ENCODE results near the gene MAP3K19.

The MAP3K19 gene

DNA sequence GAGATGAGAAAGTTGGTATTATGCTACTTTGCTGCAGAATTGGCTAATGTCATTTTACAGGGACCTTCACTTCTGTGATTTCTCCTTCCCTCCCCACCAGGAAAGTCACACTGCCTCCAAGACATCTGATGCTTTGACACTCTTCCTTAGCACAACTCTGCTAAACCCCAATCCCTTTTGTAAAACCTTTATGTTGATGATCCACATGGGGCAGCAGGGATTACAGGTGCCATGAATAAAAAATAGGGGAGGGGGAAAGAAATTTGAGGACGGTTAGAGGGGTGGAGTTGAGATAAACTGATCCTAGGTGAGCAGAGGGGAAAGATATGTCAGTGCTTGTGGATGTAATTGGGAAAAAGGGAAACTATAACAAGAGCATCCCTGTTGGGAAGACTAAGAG is 102.3 kb downstream of the MAP3K19 start (continued):
- no peak for TF ChIP-seq IKZF3 (tag by site-specific recombination; IDR thresholded peaks at IDR 0.05)
- no peak for TF ChIP-seq ZNF324 (tag by site-specific recombination; IDR thresholded peaks at IDR 0.05)
- TF ChIP-seq, protein P1, sequence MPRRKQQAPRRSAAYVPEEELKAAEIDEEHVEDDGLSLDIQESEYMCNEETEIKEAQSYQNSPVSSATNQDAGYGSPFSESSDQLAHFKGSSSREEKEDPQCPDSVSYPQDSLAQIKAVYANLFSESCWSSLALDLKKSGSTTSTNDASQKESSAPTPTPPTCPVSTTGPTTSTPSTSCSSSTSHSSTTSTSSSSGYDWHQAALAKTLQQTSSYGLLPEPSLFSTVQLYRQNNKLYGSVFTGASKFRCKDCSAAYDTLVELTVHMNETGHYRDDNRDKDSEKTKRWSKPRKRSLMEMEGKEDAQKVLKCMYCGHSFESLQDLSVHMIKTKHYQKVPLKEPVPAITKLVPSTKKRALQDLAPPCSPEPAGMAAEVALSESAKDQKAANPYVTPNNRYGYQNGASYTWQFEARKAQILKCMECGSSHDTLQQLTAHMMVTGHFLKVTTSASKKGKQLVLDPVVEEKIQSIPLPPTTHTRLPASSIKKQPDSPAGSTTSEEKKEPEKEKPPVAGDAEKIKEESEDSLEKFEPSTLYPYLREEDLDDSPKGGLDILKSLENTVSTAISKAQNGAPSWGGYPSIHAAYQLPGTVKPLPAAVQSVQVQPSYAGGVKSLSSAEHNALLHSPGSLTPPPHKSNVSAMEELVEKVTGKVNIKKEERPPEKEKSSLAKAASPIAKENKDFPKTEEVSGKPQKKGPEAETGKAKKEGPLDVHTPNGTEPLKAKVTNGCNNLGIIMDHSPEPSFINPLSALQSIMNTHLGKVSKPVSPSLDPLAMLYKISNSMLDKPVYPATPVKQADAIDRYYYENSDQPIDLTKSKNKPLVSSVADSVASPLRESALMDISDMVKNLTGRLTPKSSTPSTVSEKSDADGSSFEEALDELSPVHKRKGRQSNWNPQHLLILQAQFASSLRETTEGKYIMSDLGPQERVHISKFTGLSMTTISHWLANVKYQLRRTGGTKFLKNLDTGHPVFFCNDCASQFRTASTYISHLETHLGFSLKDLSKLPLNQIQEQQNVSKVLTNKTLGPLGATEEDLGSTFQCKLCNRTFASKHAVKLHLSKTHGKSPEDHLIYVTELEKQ (tag by site-specific recombination; IDR thresholded peaks at IDR 0.05; ENCODE audit: borderline replicate concordance): no peak
- TF ChIP-seq ZNF138 (tag by site-specific recombination; IDR thresholded peaks at IDR 0.05; ENCODE audit: borderline replicate concordance): no peak
- TF ChIP-seq, protein P2, sequence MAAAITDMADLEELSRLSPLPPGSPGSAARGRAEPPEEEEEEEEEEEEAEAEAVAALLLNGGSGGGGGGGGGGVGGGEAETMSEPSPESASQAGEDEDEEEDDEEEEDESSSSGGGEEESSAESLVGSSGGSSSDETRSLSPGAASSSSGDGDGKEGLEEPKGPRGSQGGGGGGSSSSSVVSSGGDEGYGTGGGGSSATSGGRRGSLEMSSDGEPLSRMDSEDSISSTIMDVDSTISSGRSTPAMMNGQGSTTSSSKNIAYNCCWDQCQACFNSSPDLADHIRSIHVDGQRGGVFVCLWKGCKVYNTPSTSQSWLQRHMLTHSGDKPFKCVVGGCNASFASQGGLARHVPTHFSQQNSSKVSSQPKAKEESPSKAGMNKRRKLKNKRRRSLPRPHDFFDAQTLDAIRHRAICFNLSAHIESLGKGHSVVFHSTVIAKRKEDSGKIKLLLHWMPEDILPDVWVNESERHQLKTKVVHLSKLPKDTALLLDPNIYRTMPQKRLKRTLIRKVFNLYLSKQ (tag by site-specific recombination; IDR thresholded peaks at IDR 0.05; ENCODE audit: borderline replicate concordance): no peak

DNA sequence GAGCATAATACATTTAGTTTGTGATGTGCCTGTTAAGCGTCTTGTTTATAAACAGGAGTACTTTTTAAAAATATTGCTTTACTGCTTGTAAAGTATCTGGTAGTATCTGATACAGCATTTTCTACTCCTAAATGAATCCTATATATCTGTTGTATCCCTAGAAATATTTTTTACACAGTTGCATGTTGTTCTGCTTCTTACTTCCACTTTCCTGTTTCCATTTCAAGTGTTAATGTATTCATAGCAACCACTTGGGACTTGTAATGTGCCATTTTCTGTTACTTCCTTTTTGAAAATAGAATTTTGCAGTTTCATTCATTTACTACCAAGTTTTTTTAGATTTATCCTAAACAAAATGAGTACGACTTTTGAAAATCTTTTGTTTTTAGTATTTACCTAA is 103.7 kb downstream of the MAP3K19 start:
- no peaks in the 10 kb centered on the region for H3K4me1 ChIP-seq (ENCODE audit: control insufficient read depth, insufficient read depth, low read length)
- no peaks in the 10 kb centered on the region for H3K9me3 ChIP-seq (ENCODE audit: control insufficient read depth, insufficient read depth, low read depth, low read length)
- H3K27ac ChIP-seq (ENCODE audit: extremely low read depth, low read depth, low read length): no peak overlapping the region
- no peak overlapping the region for H3K4me3 ChIP-seq (ENCODE audit: low read depth, low read length)
- TF ChIP-seq, protein P3, sequence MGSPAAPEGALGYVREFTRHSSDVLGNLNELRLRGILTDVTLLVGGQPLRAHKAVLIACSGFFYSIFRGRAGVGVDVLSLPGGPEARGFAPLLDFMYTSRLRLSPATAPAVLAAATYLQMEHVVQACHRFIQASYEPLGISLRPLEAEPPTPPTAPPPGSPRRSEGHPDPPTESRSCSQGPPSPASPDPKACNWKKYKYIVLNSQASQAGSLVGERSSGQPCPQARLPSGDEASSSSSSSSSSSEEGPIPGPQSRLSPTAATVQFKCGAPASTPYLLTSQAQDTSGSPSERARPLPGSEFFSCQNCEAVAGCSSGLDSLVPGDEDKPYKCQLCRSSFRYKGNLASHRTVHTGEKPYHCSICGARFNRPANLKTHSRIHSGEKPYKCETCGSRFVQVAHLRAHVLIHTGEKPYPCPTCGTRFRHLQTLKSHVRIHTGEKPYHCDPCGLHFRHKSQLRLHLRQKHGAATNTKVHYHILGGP (tag by site-specific recombination; IDR thresholded peaks at IDR 0.05): no peak
- no peak for TF ChIP-seq REPIN1 (tag by site-specific recombination; IDR thresholded peaks at IDR 0.05; ENCODE audit: low read depth)
- TF ChIP-seq, protein P4, sequence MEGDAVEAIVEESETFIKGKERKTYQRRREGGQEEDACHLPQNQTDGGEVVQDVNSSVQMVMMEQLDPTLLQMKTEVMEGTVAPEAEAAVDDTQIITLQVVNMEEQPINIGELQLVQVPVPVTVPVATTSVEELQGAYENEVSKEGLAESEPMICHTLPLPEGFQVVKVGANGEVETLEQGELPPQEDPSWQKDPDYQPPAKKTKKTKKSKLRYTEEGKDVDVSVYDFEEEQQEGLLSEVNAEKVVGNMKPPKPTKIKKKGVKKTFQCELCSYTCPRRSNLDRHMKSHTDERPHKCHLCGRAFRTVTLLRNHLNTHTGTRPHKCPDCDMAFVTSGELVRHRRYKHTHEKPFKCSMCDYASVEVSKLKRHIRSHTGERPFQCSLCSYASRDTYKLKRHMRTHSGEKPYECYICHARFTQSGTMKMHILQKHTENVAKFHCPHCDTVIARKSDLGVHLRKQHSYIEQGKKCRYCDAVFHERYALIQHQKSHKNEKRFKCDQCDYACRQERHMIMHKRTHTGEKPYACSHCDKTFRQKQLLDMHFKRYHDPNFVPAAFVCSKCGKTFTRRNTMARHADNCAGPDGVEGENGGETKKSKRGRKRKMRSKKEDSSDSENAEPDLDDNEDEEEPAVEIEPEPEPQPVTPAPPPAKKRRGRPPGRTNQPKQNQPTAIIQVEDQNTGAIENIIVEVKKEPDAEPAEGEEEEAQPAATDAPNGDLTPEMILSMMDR (tag by site-specific recombination; IDR thresholded peaks at IDR 0.05): no peak
- no peak for TF ChIP-seq ZNF529 (tag by site-specific recombination; IDR thresholded peaks at IDR 0.05; ENCODE audit: insufficient replicate concordance)
- no peak for TF ChIP-seq ZNF10 (tag by site-specific recombination; IDR thresholded peaks at IDR 0.05)
- TF ChIP-seq ZNF433 (tag by site-specific recombination; IDR thresholded peaks at IDR 0.05; ENCODE audit: low read depth): no peak
- TF ChIP-seq, protein P5, sequence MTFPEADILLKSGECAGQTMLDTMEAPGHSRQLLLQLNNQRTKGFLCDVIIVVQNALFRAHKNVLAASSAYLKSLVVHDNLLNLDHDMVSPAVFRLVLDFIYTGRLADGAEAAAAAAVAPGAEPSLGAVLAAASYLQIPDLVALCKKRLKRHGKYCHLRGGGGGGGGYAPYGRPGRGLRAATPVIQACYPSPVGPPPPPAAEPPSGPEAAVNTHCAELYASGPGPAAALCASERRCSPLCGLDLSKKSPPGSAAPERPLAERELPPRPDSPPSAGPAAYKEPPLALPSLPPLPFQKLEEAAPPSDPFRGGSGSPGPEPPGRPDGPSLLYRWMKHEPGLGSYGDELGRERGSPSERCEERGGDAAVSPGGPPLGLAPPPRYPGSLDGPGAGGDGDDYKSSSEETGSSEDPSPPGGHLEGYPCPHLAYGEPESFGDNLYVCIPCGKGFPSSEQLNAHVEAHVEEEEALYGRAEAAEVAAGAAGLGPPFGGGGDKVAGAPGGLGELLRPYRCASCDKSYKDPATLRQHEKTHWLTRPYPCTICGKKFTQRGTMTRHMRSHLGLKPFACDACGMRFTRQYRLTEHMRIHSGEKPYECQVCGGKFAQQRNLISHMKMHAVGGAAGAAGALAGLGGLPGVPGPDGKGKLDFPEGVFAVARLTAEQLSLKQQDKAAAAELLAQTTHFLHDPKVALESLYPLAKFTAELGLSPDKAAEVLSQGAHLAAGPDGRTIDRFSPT (tag by site-specific recombination; IDR thresholded peaks at IDR 0.05): no peak
- no peak for TF ChIP-seq ZNF776 (tag by site-specific recombination; IDR thresholded peaks at IDR 0.05; ENCODE audit: borderline replicate concordance)
- no peak for TF ChIP-seq GLI2 (tag by site-specific recombination; IDR thresholded peaks at IDR 0.05; ENCODE audit: borderline replicate concordance, low read depth)
- TF ChIP-seq ZNF654 (tag by site-specific recombination; IDR thresholded peaks at IDR 0.05; ENCODE audit: low read depth): no peak
- no peak for TF ChIP-seq SP7 (tag by site-specific recombination; IDR thresholded peaks at IDR 0.05)
- TF ChIP-seq ZNF248 (tag by site-specific recombination; IDR thresholded peaks at IDR 0.05): no peak
- no peak for TF ChIP-seq ZEB2 (tag by site-specific recombination; IDR thresholded peaks at IDR 0.05)
- TF ChIP-seq, protein P6, sequence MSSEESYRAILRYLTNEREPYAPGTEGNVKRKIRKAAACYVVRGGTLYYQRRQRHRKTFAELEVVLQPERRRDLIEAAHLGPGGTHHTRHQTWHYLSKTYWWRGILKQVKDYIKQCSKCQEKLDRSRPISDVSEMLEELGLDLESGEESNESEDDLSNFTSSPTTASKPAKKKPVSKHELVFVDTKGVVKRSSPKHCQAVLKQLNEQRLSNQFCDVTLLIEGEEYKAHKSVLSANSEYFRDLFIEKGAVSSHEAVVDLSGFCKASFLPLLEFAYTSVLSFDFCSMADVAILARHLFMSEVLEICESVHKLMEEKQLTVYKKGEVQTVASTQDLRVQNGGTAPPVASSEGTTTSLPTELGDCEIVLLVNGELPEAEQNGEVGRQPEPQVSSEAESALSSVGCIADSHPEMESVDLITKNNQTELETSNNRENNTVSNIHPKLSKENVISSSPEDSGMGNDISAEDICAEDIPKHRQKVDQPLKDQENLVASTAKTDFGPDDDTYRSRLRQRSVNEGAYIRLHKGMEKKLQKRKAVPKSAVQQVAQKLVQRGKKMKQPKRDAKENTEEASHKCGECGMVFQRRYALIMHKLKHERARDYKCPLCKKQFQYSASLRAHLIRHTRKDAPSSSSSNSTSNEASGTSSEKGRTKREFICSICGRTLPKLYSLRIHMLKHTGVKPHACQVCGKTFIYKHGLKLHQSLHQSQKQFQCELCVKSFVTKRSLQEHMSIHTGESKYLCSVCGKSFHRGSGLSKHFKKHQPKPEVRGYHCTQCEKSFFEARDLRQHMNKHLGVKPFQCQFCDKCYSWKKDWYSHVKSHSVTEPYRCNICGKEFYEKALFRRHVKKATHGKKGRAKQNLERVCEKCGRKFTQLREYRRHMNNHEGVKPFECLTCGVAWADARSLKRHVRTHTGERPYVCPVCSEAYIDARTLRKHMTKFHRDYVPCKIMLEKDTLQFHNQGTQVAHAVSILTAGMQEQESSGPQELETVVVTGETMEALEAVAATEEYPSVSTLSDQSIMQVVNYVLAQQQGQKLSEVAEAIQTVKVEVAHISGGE (tag by site-specific recombination; conservative IDR thresholded peaks at IDR 0.05; ENCODE audit: low read depth): no peak
- TF ChIP-seq ZNF658 (tag by site-specific recombination; IDR thresholded peaks at IDR 0.05): no peak
- TF ChIP-seq ZNF501 (tag by site-specific recombination; IDR thresholded peaks at IDR 0.05): no peak
- no peak for TF ChIP-seq GFI1B (tag by site-specific recombination; IDR thresholded peaks at IDR 0.05)
- CTCF ChIA-PET: no interaction called here
- H3K36me3 ChIP-seq (ENCODE audit: control insufficient read depth in 2 of 2, insufficient read depth in 1 of 2, low read length in 2 of 2): peaks cover 51 to 74% of the 10 kb centered on the region in 2 experiments
- POLR2A ChIA-PET: no interaction called here

Measured in HEK293 (cell line).